ENCODE measurements around the gene LHX3. TPM values are rescaled to one million over a fixed set of nuclear protein-coding genes. Genes with fewer than 3 reads are reported as not detected.

The LHX3 gene
- total and polyA plus RNA-seq, 2 of the 8 experiments (the other 6 are each of a cell fraction or from before 2014, with no cell fraction given), result 0.02 TPM; not detected in 1

DNA sequence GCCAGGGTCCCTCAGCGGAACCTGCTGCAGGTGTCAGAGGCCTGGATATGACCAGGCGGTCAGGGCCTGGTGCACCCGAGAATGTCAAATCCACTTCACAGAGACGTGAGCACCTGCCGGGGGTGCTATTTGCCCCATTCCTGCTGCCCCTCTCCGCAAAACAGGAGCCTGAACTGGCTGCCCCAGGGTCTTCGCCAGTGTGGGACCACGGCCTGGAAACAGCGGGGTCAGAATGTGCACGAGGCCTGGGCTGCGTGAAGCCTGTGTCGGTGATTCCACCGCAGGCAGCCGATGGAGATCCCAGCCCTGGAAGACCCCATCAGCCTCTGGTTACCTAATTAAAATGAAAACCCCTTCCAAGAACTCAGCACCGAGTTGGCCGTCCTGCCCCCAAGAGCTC, 45.1 kb downstream of the LHX3 start:
- Histone ChIP-seq H3K4me1 (replicated peaks in 1 of 4; ENCODE audit: control insufficient read depth in 3 of 4, insufficient read depth in 4 of 4, low read length in 3 of 4) (peaks cover 0 to 9% (median 4%) of the 10 kb centered on the region in 4 experiments; a peak in 2 of 7 replicates), H4K20me1 (replicated peaks in 1 of 2; ENCODE audit: control insufficient read depth in 1 of 2, insufficient read depth in 2 of 2, low read length in 2 of 2) (no peaks in the 10 kb centered on the region), H4K91ac (replicated peaks; ENCODE audit: insufficient read length, low read length) (no peak overlapping the region), H3K79me2 (ENCODE audit: control insufficient read depth in 1 of 2, insufficient read depth in 2 of 2, low read length in 2 of 2) (no peaks in the 10 kb centered on the region), H2AK5ac (ENCODE audit: low read depth, low read length) (no peak overlapping the region), H3K4ac (replicated peaks; ENCODE audit: insufficient read length, low read depth, low read length) (no peak overlapping the region), H3K27ac (ENCODE audit: low read depth, low read length) (no peak overlapping the region), H3K23ac (ENCODE audit: insufficient read length) (no peak overlapping the region), H3K79me1 (ENCODE audit: low read depth, low read length) (no peaks in the 10 kb centered on the region), H3K9me3 (ENCODE audit: insufficient read depth in 2 of 2, low read depth in 1 of 2, low read length in 1 of 2) (no peaks in the 10 kb centered on the region), H3K9ac (replicated peaks in 1 of 4; ENCODE audit: extremely low read depth in 1 of 4, low read depth in 3 of 4, low read length in 3 of 4) (no peak overlapping the region), H4K5ac (ENCODE audit: insufficient read length, low read depth, low read length) (no peak overlapping the region), H3K4me3 (ENCODE audit: extremely low read depth in 1 of 4, insufficient read depth in 2 of 4, low read depth in 3 of 4, low read length in 4 of 4) (no peak overlapping the region), H3K4me2 (ENCODE audit: insufficient read depth in 1 of 2, low read depth in 2 of 2, low read length in 2 of 2) (no peak overlapping the region), H3K36me3 (ENCODE audit: control insufficient read depth in 2 of 4, insufficient read depth in 4 of 4, low read length in 3 of 4) (no peaks in the 10 kb centered on the region), H2BK20ac (ENCODE audit: low read length) (no peak overlapping the region), H3K56ac (replicated peaks; ENCODE audit: insufficient read length, low read depth, low read length) (no peak overlapping the region), H2AFZ (ENCODE audit: low read length) (no peak overlapping the region), H3K23me2 (ENCODE audit: low read depth, low read length) (no peaks in the 10 kb centered on the region), H3K14ac (ENCODE audit: insufficient read length) (no peak overlapping the region), H2BK15ac (ENCODE audit: low read length) (no peak overlapping the region), H3K27me3 (replicated peaks in 1 of 4; ENCODE audit: control insufficient read depth in 3 of 4, extremely low read depth in 1 of 4, insufficient read depth in 3 of 4, low read length in 3 of 4) (no peaks in the 10 kb centered on the region), H4K8ac (ENCODE audit: extremely low read depth, insufficient read depth, low read length) (no peak overlapping the region; the same call in 1 of the 2 replicates), H2BK5ac (ENCODE audit: low read depth, low read length) (no peak overlapping the region), H3K18ac (ENCODE audit: extremely low read depth, low read length) (peak overlapping the region; percentile 38; the same call in 1 of the 2 replicates), H2BK120ac (replicated peaks; ENCODE audit: low read depth, low read length) (no peak overlapping the region), H2BK12ac (ENCODE audit: low read depth, low read length) (no peak overlapping the region)
- DNase-seq (ENCODE audit: low read depth in 1 of 2, low spot score in 2 of 2) (peak in 1 of 2 experiments; percentile 36), FAIRE-seq (no peak)
- ChIA-PET POLR2A (ENCODE audit: partially characterized antibody) (interaction anchor here (0.6 to 1.4 kb wide), 2 partner anchors 45 to 53 kb away, joined by 3 read pairs; no protein-coding TSS in a partner anchor), CTCF (ENCODE audit: partially characterized antibody) (interaction anchor here (0.9 to 3.4 kb wide), 12 partner anchors 9 to 123 kb away, joined by 3 to 13 read pairs (median 4); no protein-coding TSS in a partner anchor)
- WGBS, 2 experiments (ENCODE audit: extremely low coverage in 1 of 2, insufficient coverage in 1 of 2, insufficient read length in 1 of 2, insufficient replicate concordance in 2 of 2, low coverage in 1 of 2, low lambda C conversion rate in 2 of 2, missing lambda C conversion rate in 1 of 2), result 90% methylated on average over 13 of the region's 16 CpGs; no CpG with 5 or more reads in 1 of the 2 experiments
- TF ChIP-seq KDM1A (IDR thresholded peaks at IDR 0.05; ENCODE audit: borderline replicate concordance, low read length) (no peak), ASH2L (IDR thresholded peaks at IDR 0.05; ENCODE audit: low read length) (no peak), POLR2AphosphoS5 (IDR thresholded peaks at IDR 0.05; ENCODE audit: low read depth, low read length) (no peak), CTBP2 (IDR thresholded peaks at IDR 0.05; ENCODE audit: borderline replicate concordance, insufficient read depth, insufficient read length, low read length) (no peak), GTF2F1 (IDR thresholded peaks at IDR 0.05; ENCODE audit: borderline replicate concordance, low read depth, low read length) (no peak), SP4 (IDR thresholded peaks at IDR 0.05; ENCODE audit: low read length) (no peak)

All from H1 (cell line).